GM21526 (cell line): ENCODE data around the gene NPS.

Source experiments
- ATAC-seq: cut with Tn5 transposase; IDR thresholded peaks from one replicate; pipeline ENCODE4 v1.9.1; 2021; ENCODE audit warnings: moderate library complexity; ENCODE audit not compliant: unreplicated experiment, low FRiP score

The NPS gene

DNA sequence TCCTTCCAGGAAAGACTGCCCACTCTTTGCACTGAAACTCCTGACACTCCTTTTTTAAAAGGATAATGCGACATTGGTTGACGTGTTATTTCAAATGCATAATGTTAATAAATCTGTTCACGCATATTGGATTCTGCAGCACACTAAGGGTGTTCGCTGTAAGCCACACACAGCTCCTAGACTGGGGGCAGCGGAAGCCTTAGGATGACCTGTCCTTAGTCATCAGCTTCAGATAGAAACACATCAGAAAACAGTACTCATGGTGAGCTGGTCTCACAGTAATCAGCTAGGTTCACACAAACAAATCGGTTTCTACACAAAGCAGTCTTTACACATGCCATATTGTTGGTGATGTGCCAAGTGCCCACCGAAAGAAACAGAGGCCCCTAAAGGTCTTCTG, 4.3 kb downstream of the NPS start:
- ATAC-seq, result no peak

DNA sequence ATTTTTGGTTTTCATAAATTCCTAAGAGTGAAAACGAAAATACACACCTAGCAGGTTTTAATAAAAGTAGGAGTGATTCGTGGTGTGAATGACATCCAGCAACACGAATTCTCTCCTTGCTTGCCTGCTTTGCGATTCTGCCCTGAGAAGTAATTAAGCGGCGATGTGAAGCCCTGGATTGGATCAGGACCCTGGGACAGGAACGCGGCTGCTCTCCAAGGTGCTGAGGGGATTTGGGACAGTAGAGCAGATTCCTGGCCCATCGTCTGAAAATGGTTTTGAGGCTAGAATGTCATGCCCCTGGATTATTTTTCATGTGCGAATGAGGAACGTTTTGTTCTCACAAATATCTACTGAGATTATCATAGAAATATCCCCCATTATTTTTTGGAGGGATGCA, 7.8 kb downstream of the NPS start:
- no peak for ATAC-seq

DNA sequence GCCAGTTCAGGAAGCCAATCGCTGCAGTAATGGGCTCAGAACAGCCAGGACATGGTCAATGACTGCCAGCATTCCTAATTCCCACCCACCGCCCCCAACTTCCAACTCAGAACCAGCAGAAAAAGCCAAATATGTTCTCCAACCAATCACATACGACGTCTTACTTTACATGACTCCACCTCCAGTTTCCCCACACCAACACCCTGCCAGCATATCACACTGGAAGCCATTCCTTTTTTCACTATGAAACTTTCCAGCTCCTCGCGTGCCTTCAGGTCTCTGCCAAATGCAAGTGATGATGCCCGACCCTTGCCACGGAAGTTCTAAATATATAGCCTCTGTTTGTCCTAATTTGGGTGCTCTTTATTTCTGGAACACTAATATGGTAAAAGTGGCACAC, 12.5 kb downstream of the NPS start:
- ATAC-seq, result no peak

- no peak for ATAC-seq
Observed at GRCh38 chr10:127563718-127564553, 14.8 kb downstream of the NPS start.

- ATAC-seq, result no peak
Observed at GRCh38 chr10:127564644-127565043, 15.5 kb downstream of the NPS start.

GRCh38 chr10:127565583-127565982, 16.5 kb downstream of the NPS start:
- no peak for ATAC-seq

GRCh38 chr10:127569210-127569609, 20.1 kb downstream of the NPS start:
- ATAC-seq, result no peak

GRCh38 chr10:127570036-127570435, 20.9 kb downstream of the NPS start:
- ATAC-seq, result no peak

DNA sequence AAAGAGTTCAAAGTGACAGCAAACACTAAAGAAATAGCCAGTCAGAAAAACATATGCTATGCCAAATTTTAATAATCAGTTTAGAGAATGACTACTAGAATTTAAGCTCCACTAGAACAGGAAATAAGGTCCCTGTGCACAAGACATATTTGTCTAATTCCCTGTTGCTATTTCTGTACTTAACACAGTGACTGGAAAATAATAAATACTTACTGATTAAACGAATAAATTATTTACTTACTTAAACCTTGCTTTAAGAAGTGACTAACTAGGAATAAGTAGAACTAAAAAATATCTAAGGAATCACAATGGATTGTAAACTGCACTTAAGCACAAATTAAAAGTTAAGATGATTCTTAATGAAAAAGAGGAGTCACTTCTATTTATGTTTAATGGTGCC, 22.3 kb downstream of the NPS start:
- ATAC-seq, result no peak

DNA sequence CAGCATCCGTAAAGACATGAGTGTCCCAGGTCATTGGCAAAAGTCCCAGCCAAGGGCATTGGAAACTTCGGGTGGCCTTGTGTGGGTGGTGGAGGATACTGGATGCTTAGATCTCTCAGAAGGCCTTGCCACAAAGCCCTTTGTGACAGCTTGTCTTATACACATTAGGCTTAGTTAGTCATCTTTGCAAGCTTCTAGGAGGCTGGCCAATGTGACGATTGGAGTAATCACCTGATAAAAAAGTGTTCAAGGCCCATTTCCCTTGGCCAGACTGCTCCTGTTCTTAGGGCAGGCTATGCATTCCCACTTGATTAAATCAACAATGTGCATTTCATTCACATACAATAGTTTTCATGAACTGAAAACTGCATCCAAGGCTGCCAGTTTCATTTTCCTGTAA, 26.9 kb downstream of the NPS start:
- ATAC-seq, result no peak

DNA sequence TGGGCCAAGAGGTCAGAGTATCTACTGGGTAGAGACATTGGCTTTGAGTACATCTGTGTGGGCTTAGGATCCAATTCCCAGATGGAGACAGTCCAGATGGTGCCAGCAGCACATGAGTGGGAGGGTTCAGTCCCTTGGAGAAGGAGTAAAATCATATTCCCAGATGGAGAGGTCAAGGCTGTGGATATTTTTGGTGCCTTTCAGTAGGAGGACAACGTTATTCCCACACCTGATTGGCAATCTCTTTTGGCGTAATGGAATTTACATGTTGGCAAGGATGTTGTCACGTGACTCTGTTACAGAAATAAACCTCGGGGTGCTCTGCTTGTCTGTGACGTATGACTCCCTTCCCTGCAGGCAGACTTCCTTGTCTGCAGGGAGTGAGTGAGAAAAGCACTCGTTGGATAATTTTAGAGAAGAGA, 27.6 kb downstream of the NPS start:
- no peak for ATAC-seq

GRCh38 chr10:127577376-127578258, 28.5 kb downstream of the NPS start:
- no peak for ATAC-seq

DNA sequence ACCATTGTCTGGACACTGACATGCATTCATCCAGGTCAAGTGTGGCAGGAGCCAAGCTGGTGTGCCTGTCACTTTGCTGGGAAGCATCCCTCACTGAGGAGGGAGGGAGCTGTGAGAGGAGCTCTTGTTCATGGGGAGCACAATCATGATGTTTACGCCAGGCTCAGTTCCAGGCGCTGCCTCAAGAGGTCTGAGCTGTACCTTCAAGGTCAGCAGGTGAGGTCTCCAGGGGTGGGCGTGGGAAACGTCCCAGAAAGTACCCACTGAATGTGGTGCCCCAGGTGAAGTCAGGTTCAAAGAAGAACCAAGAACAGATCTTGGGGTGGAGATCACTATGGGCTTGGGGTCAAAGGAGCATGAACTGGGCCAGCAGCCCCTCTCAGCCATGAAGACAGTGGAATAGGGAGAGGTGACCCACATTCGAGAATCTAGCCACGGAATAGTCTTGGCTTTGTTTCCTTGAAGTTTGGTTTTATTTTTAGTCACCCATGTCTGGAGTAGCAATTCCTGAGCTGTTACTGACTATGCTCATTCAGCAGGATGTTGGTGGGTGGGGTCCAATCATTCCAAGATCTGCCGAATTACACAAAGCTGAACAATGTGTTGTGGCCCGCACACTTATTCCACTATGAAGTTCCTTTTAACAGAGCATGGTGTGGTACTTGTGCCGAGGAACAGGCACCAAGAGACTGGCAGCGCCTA, 29.3 kb downstream of the NPS start:
- ATAC-seq, result no peak

DNA sequence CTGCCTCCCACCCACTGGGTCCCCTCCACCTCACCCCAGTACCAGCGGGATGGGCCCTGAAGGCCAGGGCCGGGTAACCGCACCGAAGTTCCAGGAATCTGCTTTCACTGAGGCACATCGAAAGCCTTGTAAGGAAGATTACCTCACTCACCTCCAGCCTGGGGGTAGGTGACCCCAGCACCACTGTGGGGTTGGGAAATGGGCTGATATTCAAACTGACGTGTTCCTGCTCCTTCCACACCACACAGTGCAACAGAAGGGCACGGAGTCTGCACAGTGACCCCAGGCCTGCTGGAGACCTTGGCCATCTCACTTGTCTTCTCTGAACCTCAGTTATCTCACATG, 29.8 kb downstream of the NPS start:
- no peak for ATAC-seq

DNA sequence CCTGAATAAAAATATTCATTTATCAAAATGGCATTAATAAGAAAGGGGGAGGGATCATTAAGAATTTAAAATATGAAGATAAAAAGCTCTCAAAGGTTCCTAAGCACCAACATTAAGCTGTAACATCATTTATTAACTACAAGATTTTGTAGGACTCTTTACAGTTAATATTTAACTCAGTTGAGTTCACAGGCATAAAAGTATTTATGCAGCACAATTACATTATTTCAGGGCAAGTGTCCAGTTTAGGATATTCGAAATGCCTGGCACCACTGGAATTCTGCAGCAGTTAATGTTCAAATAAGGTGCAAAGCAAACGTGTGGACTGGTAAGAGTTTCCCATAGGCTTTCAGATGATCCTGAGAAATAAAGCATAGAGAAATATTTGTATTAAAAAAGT, 30.5 kb downstream of the NPS start:
- no peak for ATAC-seq

- ATAC-seq, result no peak
Observed at GRCh38 chr10:127580822-127581221, 31.7 kb downstream of the NPS start.

DNA sequence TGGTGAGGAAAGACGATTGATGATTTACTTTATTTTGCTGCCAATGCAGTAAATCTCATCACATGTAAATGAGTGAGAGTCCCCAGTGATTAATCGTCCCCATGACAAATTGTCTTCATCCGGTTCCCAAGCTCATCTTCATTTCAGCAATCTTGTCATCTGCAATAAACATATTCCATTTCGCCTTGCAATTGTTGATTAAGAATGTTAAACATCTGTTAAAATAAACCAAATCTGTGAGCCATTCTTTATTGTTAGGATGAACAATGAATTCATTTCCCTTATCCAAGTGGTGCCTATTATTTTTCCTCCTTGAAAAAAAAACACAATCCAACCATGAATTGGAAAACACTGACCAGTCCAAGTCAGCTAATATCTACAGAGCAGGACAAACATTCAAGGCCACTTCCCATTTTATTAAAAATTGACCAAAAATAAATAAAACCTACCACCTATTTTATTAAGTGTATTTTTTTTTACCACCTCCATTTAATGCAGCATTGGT, 36.5 kb downstream of the NPS start:
- no peak for ATAC-seq

GRCh38 chr10:127587668-127588365, 38.7 kb downstream of the NPS start:
- no peak for ATAC-seq

- ATAC-seq, result no peak
Observed at GRCh38 chr10:127592586-127592985, 43.5 kb downstream of the NPS start.

- no peak for ATAC-seq
Observed at GRCh38 chr10:127600479-127600878, 51.4 kb downstream of the NPS start.
